OCI-LY3 (cell line): ENCODE measurements around the gene NCK2.

ENCODE experiments used
- CTCF ChIP-seq: fragments of 200-600, 300-600 bp; sonication (generic); IDR thresholded peaks from 2 replicates; pipeline ENCODE4 v1.5.1; 2014; ENCODE audit warnings: antibody characterized with exemption, low read length, low read depth
- EZH2phosphoT487 ChIP-seq: fragments of 200-600 bp; shearing (Covaris generic); IDR thresholded peaks from 2 replicates; pipeline ENCODE4 v1.6.1; 2018; ENCODE audit warnings: antibody characterized with exemption, mixed run types, low read depth

DNA sequence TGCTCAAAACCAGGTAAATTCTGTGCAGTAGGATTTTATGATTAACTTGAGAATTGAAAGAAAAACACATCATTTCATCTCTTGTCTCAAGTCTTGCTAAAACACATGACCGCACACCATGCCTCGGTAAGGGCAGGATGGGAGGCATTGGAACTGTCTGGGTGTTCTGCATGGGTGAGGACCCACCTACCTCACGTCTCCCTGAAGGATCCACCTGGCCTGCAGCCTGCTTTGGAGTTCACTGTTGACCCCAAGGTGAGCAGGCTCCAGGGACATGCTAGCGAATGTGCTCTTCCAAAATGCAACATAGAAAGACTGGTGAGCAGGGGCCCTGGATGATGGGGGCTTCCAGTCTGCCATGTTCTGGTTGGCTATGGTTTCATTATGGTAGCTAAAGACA is 131.5 kb downstream of the NCK2 start:
- TF ChIP-seq CTCF = no peak
- no peak for TF ChIP-seq EZH2phosphoT487
